AG10803 (cell line): ENCODE data around the gene KCNQ1.

Experiments
- DNase-seq: peaks from one replicate; pipeline ENCODE4 v3.0.0; 2010; ENCODE audit warnings: low read depth
- H3K4me3 ChIP-seq: 2 replicates; pipeline ENCODE4 v1.5.1; 2011; ENCODE audit warnings: mild to moderate bottlenecking, low read length, control low read depth
- TF ChIP-seq, protein P1 (sequence below): conservative IDR thresholded peaks from 2 replicates; pipeline ENCODE4 v1.5.1; 2011; ENCODE audit warnings: mild to moderate bottlenecking, low read length, control low read depth, inconsistent platforms

The KCNQ1 gene

DNA sequence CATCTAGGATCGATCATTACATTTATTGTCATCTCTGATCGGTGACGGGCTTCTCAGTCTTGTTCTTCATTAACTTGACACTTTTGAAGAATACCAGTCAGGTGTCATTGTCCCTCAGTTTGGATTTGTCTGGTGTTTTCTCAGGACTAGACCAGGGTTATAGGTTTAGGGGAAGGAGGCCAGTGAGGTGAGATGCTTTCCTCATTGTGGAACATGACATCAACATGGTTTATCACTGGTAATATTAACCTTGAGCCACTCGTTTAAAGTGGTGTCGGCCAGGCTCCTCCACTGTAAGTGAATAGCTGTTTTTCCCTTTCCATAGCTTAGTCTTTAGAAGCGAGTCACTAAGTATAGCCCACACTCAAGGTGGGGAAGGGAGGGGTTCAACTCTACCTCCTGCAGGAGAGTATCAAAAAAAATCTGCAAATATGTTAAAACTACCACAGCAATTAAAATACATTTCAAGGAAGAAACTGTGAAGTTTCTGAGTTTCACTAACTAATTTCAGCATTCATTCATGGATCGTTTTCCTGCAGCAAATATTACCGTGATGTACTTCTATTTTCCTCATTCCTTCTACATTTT is 213.0 kb downstream of the KCNQ1 start:
- H3K4me3 ChIP-seq = no peak overlapping the region
- TF ChIP-seq, protein P1, sequence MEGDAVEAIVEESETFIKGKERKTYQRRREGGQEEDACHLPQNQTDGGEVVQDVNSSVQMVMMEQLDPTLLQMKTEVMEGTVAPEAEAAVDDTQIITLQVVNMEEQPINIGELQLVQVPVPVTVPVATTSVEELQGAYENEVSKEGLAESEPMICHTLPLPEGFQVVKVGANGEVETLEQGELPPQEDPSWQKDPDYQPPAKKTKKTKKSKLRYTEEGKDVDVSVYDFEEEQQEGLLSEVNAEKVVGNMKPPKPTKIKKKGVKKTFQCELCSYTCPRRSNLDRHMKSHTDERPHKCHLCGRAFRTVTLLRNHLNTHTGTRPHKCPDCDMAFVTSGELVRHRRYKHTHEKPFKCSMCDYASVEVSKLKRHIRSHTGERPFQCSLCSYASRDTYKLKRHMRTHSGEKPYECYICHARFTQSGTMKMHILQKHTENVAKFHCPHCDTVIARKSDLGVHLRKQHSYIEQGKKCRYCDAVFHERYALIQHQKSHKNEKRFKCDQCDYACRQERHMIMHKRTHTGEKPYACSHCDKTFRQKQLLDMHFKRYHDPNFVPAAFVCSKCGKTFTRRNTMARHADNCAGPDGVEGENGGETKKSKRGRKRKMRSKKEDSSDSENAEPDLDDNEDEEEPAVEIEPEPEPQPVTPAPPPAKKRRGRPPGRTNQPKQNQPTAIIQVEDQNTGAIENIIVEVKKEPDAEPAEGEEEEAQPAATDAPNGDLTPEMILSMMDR = no peak
- DNase-seq = no peak

DNA sequence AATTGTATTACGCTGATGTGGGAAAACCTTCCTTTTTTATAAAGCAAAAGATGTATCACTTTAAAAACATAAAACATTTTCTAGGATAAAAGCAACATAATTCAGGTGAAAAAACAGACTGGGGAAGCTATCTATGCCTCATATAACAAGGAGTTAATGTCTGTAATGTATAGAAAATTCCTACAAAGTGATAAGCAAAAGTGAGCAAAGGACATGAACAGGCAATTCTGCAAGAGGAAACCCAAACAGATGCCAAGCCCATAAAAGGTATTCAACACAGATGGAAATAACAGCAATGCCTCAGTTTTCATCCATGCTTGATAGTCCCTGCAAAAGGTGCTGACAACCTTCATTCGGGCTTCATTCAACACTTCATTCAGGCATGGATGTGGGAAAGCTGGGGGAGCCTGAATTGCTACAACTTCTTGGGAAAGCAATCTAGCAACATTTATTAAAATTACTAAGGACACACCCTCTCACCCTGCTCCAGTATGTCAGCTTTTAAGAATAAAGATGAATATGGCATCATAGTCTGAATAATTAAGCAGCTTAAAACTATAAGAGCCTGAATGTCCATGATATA is 215.6 kb downstream of the KCNQ1 start:
- no peak overlapping the region for H3K4me3 ChIP-seq
- no peak for DNase-seq
- TF ChIP-seq, protein P1 = no peak

DNA sequence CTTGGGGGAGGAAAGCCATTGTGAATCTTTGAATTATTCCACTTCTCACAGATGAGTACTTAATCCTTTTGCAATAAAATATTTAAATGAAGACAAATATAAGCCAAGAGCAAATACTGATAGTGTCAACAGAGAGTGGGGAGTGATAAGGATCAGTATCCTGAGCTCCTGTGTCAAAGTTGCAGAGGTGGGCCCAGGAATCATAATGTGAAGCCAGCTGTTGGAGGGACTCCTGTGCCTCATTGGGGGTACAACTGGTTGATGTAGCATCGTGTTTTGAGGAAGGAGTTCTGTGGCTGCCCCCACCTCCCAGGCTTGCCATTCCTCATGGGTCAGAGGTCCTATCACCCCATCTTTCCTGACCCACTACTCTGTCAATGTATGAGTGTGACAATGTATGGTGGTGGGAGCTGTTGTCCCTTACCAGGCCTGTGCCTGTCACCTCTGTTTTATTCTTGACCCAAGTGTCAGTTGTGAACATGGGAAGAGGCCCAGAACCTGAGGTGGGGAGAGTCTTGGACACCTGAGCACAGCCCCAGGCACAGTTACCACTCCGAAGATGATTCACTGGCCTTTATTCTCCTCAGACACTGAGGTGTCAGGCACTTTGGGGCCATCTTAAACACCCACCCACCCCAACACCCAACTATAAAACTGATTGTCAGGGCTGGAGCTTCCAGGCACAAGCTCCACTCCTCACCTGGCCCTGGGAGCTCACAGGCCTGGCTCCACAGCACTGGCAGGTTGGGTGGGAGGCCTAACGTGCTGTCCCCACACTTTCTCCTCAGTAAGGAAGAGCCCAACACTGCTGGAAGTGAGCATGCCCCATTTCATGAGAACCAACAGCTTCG is 216.6 kb downstream of the KCNQ1 start:
- no peak for DNase-seq
- H3K4me3 ChIP-seq = no peak overlapping the region
- TF ChIP-seq, protein P1 = no peak

DNA sequence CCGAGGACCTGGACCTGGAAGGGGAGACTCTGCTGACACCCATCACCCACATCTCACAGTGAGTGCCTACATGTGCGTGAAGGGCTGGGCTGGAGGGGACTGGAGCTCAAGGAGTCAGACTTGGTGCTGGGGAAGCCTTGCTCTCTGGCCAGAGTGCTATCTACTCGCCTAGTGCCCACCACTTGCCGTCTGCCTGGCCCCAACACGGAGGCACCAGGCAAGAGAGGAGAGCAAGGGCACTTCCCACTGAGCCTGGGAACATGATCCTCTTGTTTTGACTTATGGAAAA is 217.2 kb downstream of the KCNQ1 start:
- TF ChIP-seq, protein P1 = no peak
- H3K4me3 ChIP-seq = no peak overlapping the region
- DNase-seq = no peak

DNA sequence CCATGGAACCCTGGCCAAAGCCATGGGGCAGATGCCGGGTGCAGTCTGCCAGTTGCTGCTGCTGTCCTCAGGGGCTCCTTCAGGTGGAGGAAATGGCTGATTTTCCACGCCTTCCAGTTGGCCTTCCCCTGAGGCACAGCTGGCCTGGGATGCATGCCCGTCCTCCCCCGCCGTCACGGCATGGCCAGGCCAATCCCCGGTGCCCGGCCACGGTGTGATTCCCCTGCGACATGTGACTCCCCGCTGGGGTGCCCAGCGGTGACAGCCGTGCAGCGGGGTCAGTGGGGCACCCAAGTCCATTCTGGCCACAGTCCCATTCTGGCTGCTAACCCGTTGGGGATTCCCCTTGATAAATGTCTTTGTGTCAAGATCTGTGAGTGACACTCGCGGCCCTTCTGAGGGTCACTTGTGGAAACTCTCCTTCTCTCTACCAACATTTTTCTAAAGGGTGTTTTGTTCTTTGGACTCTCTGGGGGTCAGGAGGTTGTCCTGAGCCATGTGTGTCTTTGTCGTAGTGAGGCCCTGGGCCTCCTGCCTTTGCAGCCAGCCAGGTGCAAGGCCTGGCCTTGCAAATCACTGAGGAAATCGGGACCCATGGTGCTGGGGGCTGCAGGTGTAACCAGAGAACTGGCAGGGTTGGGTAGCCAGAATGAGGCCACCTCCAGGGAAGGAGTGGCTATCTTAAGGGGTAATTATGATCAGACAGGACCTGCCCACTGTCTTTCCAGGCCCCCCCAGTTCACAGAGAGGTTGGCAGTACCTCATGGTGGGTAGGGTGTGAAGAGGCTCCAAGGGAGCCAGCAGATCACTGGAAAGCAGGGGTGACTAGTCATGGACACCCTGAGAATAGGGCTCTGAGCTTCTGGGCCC is 217.9 kb downstream of the KCNQ1 start:
- TF ChIP-seq, protein P1 = no peak
- H3K4me3 ChIP-seq = no peak overlapping the region
- DNase-seq = no peak

DNA sequence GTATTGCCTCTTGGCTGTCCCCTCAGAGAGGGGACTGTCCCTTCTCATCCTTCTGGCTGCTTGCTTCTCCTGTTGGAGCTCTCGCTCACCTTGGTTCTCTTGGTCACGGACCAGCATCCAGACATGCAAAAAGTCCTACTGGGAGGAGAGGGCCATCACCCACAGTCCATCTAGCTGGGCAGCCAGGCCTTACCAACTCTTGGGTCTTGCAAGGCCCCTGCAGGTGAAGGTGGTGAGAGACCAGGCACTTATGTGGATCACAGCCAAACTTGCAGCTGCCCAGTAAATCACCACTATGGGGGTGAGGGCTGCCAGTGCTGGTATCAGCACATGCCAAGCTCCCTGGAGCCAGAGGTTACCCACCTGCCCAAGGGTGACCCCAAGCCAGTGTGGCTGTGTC is 218.7 kb downstream of the KCNQ1 start:
- DNase-seq = no peak
- H3K4me3 ChIP-seq = no peak overlapping the region
- TF ChIP-seq, protein P1 = no peak
